Hematopoietic multipotent progenitor cell treated with erythropoietin and hydrocortisone succinate and interleukin-3 and kit ligand, for 15 days (in vitro differentiated cells): ENCODE results near the gene CLRN1.
"Not testable (repeated sequence)": the region's sequence is repeated elsewhere in the genome, so short reads cannot be mapped to it uniquely, and the experiment has no call there.

Experiments
- DNase-seq: peaks from one replicate; pipeline ENCODE4 v3.0.0-alpha.2; 2015; ENCODE audit warnings: low spot score

Gene CLRN1

DNA sequence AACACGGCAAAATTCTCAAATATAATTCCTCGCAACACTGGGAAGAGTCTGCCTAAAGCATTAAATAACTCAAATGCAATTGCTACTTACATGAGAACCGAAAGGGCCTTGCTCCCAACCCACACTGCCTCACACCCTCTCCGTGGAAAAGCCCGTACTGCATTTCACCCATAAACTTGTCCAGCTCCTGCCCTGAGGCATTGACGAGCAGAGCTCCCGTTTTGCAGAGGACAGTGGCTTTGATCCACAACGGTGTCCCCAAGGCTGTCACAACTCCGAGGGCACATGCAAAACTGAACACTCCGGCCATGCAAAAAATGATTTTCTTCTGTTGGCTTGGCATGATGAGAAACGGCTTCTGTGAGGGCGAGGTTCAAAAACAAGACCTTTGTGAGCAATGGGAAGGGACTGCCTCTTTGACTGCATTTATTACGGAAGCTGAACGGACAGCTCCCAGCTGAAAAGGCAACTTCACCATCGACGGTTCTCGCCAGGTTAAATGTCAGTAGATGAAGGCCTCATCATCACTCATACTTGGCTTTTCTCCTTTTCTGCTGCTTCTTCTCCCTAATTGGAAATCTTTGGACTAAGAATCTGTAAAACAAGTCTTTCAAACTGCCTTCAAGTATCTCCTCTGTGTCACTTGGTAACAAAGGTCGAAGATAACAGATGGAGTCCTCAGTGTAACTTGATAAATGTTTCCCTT, at the start of gene CLRN1:
Gene CLRN1, minus strand, starts transcription at position 362 of the 706 bp plus-strand sequence. Its CDS starts 19 bp downstream, at position 343.
- DNase-seq, result no peak

DNA sequence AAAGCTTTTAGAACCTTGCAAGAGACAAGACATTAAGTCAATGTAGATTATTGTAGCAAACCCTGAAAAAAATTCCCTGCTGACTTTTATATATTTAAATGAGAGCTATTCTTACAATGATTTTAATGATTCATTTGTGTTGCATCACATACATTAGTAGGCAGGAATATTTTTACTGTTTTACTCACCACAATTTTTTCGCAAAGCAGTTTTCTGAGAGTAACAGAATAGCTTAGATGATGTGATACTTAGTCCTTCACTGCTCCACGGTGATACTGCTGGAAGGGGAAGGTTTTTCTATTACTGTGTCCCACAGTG, 43.9 kb upstream of the CLRN1 start:
- DNase-seq, result no peak

DNA sequence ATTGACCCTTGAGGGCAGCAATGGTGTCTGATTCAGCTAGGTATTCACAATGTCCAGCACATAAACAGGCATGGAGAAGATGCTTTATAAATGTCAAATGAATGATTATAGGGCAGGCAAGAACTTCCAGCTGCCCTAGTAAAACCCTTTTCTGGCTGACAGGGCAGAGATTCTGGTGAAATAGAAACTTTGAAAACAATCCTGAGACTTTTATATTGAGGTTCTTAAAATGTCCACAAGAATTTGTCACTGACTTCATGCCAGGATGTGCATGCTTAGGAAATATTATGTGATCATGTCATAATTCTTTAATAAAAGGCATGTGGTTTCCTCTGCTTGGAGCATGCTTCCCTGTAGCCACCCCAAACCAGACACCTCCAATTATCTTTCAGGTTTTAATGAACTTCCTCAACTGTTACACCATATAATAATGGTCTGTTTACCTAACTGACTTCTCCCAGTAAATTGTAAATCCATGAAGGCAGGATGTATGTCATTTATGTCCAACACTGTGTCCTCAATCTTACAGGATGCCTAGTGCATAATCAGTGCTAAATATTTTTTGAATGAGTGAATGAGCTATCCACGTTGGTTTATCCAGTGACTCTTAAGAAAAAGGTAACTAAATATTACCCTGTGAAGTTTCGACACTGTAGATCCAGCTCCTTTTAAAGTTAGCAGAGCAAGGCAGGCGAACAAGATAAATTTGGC, 43.4 kb upstream of the CLRN1 start:
- no peak for DNase-seq

- DNase-seq, result no peak
These were observed 42.7 kb upstream of the CLRN1 start for GRCh38 chr3:151015181-151015580.

DNA sequence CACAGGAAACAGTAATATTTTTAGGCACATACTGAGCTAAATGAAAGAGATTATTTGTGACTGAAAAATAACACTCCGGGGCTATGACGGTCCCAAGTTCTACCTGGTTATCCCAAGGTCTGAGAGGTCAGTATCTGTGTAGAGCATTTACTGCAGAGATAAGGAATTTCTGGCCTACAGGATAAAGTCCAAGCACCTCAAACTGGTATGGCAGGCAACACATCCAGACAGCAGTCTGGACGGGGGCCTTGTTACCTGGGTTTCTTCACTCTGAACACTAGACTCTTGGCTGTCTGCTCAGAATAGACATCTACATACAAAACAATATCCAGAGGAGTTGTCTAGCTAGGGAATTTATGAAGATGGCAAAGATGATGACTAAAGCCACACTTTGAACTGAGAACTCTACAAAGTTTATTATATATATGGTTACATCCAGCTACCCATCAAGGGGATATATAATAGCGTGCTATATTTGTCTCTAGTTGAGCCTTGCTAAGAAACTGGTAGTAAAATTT, 42.0 kb upstream of the CLRN1 start:
- no peak for DNase-seq

DNA sequence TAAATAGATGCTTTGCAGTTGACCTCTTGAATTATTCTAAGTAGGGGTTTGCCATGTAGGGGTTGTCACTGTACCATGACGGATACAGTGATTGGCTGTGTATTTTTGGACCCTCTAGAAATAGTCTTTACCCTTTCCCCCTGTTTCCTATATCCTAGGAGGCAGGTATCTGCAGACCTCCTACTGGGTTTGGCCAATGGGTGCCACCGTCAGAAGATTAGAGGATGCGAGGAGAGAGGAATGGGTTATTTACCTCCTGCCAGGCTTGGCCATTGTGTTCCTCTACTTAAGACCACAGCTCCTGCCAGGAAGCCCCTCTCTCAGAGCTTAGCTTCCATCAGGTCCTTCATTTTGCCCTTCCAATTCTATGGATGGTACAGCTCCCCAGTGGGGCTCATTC, 40.2 kb upstream of the CLRN1 start:
- no peak for DNase-seq

DNA sequence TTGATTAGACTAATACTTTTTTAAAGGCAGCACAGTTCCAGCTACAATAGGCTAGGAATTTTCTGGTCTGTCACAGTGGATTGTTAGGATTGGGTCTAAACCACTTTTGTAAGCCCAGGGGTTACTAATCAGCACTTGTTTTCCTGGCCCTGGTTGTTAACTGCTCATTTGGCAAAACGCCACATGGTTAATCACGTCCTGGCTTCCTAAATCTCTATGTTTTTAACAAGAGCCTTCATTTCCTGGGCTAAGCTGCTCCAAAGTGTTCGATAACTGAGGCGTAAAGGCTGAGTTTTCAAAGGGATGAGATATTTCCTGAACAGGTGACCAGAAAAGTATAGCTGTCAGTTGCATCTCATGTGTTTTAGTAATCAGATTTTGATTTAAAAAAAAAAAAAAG, 38.9 kb upstream of the CLRN1 start:
- no peak for DNase-seq

DNA sequence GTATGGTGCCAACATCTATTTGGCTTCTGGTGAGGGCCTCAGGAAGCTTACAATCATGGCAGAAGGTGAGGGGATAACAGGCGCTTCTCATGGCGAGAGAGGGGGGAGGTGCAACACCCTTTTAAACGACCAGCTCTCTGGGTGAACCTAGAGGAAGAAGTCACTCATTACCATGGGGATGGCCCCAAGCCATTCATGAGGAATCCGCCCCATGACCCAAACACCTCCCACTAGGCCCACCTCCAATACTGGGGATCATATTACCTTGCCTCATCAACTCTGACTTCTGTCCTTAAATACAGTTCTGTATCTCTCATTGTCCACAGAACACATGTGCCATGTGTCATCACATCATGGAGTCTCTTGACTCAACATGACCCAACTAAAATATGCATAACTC, 37.5 kb upstream of the CLRN1 start:
- DNase-seq, result no peak

DNA sequence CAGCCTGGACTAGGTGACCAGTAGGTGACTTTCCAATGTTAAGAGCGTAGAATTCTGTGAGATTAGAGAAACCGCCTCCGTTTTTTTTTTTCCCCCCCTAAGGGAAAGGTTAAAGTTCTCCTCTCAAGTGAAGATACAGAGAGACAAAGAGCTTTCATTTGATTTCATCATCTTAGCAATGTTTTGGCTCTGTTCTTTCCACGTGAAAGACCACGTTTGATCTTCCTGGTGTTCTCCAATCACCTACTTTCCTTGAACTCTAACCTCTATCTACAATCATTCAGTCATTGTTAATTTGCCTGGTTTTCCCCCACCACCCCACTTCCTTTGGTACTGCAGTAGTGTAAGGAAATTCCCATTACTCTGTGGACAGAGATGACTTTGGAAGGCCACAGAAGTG, 36.9 kb upstream of the CLRN1 start:
- no peak for DNase-seq

DNA sequence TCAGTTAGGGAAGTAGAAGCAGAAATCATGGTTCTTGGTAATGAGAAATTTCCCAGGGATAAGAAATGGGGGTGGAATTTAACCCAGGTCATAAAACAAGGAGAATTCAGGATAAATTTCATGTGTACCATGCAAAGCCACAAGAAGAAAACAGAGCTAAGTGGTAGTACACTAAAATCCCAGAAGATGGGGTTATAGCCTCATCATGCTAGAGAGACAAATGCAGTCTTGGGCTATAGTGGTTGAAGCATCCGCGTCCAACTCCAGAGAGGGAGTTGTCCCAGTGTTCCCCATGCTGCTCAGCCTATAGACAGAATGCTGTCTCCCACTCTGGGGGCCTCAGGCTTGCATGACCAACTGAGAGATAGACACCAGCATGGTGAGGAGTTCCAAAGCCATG, 36.2 kb upstream of the CLRN1 start:
- DNase-seq, result no peak

DNA sequence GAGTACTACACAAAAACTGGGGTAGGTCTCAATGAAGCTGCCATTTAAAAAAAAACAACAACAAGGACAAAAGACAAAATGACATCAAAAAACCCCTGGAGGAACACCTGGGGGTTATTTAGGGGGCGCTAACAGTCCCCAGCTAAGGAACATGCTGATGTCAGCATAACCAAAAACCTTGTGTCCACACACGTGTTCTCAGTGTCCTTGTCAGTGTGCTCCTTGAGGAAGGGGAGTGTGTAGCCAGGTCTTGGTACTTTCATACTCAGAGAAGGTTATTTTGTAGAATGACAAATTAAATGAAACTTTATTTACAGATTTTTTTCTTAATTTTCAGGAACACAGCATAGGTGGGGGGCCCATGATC, 31.2 kb upstream of the CLRN1 start:
- DNase-seq, result no peak

DNA sequence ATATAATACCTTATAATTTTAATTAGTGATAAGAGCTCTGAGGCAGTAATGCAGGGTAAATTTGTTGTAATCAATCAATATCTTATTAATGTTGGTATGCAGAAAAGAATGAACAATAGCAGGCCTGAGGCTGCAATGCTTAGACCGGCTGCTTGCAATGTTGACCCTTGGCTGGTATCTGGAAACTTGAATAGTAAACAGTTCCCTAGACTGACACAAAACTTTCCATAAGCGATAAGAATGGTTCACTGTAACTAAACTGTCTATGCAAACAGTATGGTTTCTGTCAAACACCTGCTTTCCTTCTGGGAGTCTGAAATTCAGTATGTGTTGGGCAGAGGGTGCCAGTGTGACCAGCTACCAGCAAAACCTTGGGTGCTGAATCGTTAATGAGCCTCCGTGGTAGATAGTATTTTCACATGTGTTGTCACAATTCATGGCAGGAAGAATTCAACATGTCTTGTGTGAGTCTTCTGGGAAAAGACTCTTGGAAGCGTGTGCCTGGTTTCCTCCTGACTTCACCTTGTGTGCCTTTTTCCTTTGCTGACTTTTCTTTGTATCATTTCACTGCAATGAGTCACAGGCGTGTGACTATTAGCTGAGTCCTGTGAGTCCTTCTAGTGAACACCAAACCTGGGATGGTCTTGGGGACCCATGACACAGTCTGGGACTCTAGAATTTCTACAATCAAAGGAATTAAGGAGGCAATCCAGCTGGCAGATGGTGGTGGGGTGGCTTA, 30.7 kb upstream of the CLRN1 start:
- DNase-seq, result no peak

DNA sequence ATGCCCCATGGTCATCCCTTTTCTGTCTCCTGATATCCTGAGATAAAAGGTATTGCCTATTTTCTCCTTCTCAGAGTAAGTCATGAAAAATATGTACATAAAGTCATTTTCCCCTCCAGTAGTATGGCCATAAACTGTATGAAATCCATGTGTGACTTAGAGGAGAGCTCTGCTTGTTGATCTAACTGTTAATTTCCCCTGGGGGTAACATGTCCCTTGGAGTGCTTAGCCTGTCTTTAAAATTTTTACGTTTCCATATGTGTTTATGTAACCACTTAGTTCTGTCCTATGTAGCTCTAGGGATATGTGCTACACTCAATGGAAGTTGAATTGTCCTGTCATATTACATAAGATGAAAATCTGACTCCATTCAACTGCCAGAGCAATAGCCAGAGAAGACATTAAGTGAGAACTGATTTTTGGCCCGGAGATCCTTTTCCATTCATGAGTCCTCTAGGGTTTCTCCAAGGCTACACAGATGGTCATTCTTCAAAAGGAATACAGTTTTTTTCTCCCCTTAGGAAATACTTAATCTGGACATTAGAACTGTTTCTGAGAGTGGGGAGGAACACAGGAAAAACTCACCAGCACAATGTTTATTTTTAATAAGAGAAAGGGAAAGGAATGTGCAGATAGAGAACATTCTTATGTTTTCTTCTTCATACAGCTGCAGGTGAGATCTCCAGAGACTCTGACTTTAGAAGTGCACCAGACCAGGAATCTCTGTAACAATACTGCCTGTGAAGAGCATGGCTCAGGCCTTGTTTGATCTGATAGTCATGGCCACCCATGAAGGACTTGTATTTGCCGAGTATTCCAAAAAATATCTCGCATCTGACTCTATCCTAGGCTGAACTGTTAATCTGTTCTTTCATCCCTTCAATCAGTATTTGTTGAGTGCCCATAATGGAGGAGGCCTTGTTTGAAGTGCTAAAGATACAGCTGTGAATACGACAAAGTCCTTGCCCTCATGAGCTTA, 29.8 kb upstream of the CLRN1 start:
- no peak for DNase-seq

GRCh38 chr3:150998996-150999395, 26.5 kb upstream of the CLRN1 start:
- no peak for DNase-seq

- no peak for DNase-seq
These were observed 24.2 kb upstream of the CLRN1 start for GRCh38 chr3:150996731-150997130.

DNA sequence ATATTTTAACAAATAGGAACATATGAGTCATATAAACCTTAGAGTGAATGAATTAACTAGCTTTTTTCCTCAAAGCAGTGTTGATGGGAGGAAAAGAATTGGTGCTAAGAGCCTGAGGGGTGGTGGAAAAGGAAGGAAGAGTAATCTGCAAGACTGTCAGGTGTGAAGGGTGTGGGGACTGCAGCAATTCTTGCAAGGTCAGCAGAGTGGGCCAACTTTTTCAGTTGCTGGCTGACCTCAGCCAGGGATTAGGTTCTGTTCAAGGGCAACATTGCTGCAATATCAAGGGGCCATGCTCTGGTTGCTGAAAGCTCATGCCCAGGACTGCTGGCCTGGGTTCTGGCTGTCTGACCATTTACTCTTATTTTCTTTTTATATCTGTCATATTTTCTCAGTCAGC, 23.0 kb upstream of the CLRN1 start:
- no peak for DNase-seq

DNA sequence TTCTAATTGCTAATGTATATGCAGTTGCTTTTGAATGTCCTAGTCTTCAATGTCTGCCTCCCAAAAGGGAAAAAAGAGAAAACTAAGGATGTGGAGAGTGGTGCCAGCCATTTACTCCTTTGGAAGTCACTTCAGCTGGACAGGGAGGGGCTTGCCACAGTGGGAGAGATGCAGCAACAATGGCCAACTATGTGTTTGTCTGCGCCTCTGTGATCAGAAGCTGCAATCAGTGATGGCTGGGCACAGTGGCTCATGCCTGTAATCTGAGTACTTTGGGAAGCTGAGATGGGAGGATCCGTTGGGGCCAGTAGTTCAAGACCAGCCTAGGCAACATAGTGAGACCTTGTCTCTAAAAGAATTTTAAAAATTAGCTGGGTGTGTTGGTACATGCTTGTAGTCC, 16.7 kb upstream of the CLRN1 start:
- DNase-seq, result no peak

DNA sequence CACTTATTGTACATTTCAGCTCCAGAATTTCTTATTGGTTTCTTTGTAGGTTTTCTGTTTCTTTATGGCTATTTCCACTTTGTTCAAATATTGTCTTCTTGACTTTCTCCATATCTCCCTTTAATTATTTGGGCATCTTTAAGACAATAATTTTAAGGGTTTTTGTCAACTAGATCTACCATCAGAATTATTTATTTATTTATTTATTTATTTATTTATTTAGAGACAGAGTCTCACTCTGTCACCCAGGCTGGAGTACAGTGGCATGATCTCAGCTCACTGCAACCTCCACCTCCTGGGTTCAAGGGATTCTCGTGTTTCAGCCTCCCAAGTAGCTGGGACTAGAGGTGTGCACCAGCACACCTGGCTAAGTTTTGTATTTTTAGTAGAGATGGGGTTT, 15.9 kb upstream of the CLRN1 start:
- not testable (repeated sequence) for DNase-seq

GRCh38 chr3:150985711-150986110, 13.2 kb upstream of the CLRN1 start:
- DNase-seq, result no peak

DNA sequence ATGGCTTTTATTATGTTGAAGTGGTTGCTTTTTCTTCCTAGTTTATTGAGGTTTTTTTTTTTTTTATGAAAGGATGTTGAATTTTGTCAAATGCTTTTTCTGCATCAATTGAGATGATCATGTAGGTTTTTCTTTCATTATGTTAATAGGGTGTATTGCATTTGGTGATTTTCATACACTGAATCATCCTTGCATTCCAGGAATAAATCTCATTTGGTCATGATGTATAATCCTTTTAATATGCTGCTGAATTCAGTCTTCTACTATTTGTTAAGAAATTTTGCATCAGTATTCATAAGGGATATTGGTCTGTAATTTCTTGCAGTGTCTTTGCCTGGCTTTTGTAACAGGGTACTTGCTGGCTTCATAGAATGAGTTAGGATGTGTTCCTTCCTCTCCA, 11.5 kb upstream of the CLRN1 start:
- no peak for DNase-seq

DNA sequence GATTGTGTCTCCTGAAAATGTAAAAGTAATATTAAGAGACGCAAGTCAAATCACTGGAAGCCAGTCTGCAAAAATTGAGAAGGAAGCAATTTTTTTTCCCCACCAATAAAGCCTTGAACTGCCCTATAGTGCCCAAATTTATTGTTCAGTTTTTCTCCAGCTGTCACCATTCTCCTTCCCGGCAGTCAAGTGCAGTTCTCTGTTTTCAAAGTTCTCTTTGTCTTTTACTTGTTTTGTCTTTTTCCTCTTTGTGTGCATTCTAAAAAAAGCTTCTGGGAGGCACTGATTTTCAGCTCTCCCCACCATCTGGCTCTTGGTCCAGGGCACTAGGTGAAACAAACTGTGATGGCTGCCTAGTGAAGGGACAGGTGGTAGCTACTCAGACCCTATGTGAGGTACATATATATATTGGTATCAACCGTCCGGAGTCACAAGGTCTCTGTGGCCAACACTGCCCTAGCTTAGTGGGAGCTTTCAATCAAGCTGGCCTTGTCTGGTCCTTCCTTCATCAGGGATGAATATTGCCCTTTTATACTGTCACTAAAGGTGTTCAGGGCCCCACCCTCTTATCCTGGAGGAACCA, 6.1 kb upstream of the CLRN1 start:
- DNase-seq, result no peak

DNA sequence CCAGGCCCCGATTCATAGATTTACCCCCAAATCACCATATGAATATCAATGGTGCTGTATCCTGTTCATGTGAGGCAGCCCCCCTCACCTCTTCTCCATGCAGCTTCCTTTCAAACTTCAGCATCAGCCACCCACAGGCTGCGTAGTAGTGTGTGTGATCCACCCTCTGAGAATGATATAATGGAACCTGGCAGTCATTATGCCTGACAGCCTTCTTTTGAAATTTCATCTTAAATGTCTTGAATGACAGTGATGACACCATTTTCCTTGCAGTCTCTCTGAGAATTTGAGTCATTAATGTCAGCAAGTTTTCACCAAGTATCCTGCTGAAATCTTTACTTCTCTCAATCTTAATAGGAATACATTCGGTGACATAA, 3.5 kb upstream of the CLRN1 start:
- no peak for DNase-seq
